Measurements from ENCODE around the gene CTXND2.
"Not testable (repeated sequence)": the region's sequence is repeated elsewhere in the genome, so short reads cannot be mapped to it uniquely, and the experiment has no call there.

CTXND2 gene

DNA sequence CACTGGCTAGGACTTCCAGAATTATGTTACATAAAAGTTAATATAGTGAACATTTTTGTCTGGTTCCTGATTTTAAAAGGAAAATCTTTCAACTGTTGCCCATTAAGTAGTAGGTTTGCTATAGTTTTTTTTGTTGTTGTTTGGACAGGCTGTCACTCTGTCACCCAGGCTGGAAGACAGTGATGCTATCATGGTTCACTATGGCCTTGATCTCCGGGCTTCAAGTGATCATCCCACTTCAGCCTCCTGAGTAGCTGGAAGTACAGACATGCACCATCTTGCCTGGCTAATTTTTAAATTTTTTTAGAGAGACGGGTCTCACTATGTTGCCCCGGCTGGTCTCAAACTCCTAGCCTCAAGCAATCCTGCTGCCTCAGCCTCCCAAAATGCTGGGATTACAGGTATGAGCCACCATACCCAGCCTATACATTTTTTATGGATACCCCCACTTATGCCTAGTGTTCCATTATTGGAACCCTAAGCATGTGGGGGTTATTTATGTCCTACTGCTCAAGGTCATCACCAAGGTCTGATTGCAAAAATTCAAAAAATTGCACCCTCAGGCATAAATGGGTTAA lies 6.5 kb downstream of the CTXND2 start:
- DNase-seq, result no peak

DNA sequence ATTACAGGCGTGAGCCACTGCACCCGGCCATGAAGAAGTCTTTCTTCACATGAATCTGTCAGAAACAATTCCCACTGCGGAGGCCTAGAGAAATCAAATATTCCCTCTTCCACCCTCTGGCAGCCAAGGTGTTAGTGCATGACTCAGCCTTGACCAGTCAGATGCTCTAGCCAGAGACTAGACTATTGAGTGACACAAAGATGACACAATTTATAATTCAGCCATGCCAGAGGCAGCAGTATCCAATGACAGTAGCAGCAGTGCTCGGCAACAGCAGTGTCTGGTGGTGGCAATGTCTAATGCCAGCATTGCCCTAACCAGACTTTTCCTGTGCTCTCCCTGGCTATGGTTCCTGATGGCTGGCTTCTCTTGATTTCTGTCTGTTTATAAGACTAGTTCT lies 8.7 kb downstream of the CTXND2 start:
- DNase-seq, result no peak

DNA sequence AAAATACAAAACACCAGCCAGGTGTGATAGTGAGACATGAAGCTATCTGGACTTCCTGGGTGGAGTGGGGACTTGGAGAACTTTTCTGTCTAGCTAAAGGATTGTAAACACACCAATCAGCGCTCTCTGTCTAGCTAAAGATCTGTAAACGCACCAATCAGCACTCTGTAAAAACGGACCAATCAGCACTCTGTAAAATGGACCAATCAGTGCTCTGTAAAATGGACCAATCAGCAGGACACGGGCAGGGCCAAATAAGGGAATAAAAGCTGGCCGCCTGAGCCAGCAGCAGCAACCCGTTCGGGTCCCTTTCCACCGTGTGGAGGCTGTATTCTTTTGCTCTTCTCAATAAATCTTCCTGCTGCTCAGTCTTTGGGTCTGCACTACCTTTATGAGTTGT lies 12.9 kb downstream of the CTXND2 start:
- not testable (repeated sequence) for DNase-seq

DNA sequence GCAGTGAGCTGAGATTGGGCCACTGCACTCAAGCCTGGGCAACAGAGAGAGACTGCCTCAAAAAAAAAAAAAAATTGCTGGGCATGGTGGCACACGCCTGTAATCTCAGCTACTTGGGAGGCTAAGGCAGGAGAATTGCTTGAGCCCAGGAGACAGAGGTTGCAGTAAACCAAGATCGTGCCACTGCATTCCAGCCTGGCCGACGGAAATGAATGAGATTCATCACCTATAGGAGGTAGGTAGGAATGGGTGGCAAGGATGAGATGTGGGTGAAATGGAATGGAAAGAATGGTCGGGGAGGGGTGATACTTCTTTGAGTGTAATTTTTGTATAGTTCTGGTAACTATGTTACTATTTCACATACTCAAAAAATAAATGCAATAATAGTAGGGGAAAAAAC lies 15.4 kb downstream of the CTXND2 start:
- no peak for DNase-seq

DNA sequence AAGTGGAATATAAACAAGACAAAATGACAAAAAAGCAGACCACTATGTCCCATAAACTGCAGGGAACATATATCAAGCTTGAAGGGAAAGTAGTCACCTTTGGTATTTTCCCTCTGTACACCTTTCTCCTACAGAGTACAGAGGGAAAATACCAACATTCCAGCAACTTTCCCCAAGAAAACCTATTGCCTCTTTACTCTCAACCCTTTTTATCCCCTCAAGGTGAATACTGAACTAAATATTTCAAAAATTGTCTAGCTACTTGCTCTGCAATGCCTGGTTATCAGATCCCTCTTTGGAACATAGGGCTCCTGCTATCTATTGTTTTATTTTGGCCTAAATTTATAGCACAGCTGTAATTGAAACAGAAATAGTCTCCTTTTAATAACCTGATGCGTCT lies 15.8 kb downstream of the CTXND2 start:
- DNase-seq, result no peak

DNA sequence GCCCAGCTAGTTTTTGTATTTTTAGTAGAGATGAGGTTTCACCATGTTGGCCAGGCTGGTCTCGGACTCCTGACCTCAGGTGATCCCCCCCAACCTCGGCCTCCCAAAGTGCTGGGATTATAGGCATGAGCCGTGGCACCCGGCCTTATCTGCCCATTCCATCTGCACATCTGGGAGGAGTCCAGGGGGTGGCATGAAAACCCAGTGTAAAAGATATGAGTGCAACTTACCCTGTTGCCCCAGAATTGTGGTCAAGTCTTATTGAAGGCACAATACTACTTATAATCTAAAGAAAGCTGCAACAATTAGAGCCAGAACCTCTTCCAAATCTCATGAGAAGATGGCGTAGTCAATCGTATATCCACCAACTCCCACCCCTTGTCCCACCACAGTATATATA lies 18.4 kb downstream of the CTXND2 start:
- no peak for DNase-seq

DNA sequence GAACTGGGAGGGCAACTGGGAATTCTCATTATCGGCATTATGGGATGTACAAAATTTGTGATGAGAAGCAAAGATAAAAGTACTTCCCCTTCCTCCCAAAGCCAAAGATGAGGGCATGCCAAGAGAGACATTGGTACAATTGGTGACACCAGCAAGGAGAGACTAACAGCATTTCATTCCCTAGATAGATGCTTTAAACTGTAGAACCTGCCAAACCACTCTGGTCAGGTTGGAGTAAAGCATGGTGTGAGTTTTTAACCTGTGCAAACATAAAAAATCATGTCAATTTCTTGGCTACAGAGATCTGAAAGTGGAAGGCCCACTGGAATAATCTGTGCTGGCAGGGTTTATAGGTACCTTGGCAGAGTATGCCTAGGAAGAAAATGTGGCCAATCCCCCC lies 19.4 kb downstream of the CTXND2 start:
- DNase-seq, result no peak

DNA sequence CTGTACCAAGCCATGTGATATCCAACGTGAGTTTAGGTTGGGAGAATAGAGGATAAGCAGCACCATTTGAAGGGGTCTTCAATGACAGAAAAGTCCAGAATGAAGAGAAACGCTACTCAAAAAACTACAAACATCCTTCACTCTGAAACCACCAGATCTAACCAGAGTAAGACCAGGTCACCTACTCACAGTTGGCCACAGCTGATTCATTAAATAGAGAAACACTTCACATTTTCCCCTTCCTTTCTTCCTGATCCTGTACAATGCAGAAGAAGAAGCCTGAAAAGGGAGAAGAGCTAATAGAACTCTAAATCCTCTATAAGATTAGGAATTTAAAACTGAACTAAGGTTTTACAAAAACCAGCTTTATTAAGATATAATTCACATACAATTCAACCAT lies 19.9 kb downstream of the CTXND2 start:
- DNase-seq, result no peak

DNA sequence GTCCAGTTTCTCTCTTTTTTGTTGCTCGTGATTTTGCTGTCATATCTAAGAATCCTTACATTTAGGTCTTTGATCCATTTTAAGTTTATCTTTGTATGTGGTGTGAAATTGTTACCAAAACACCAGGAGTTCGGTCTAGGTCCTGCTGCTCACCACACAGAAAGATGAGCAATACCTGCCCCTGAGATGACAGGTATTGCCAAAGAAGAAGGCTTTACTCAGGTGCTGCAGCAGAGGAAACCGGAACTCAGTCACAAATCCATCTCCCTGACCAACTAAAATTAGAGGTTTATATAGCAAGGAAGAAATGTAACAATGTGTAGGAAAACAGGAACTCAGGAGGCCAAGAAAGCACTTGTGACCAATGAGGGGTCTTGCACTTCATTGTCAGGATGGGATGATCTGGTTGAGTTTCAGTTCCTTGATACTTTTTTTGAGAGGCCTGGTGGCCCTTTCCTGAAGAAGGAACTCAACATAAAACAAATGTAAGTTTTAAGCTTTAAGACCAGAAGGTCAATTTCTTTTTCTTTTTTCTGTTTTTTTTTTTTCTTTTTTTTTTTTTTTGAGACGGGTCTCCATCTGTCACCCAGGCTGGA lies 22.7 kb downstream of the CTXND2 start:
- DNase-seq, result no peak

DNA sequence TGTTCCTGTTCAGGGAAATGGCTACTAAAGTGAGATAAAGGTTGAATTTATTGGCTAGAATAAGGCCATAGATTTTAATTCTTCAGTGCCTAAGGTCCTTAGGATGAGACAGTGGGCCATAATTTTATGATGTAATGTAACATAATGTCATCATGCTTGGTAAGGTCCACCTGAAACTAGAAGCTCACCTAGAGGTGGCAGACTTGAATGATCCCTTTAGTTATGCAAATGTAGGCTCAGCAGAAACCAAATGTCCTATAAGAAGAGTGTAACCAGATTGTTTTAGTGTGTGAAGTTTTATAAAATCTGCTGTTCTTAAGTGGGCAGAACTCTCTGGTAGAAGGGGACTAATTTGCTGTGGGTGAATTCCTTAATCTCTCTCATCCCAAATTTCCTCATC lies 25.7 kb downstream of the CTXND2 start:
- DNase-seq, result no peak

DNA sequence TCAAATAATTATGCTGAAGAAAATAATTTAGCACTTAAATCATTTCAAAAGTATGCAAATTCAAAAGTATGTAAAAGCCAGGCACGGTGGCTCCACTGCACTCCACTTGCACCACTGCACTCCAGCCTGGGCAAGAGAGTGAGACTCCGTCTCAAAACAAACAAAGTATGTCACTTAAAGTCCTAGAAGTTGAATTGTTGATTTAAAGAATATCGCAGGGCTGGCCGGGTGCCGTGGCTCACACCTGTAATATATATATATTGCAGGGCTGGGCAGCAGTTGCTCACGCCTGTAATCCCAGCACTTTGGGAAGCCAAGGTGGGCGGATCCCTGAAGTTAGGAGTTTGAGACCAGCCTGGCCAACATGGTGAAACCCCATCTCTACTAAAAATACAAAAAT lies 30.5 kb downstream of the CTXND2 start:
- DNase-seq, result no peak

DNA sequence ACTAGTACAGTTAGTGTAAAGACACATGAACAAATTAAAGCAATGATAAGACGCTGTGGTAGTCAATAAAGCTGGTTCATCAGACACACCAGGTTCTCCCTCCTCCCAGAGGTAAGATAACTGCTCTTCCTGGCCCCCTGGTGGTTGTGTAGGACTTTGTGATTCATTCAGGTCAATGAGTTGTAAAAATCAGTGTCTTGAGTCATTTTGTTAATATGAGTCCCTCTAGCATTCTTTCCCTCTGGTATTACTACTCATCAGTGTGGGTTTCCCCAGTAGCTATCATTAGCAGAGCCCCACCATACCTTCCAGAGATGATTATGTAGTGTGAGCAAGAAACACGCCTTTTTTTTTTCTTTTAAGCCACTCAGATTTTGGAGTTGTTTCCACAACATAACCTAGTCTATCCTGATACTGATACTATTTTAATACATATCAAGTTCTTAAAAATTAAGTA lies 35.6 kb downstream of the CTXND2 start:
- DNase-seq, result peak; percentile 89

DNA sequence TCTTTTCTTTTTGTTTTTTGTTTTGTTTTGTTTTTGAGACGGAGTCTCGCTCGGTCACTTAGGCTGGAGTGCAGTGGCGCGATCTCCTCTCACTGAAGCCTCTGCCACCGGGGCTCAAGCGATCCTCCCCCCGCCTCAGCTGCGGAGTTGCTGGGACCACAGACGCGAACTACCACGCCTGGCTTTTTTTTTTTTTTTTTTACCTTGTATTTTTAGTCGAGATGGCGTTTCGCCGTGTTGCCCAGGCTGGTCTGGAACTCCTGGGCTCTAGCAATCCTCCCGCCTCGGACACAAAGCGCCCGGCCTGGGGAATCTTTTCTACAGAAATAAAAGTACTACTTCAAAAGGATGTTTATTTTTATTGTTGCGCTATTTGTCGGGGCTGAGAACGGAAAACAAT lies 38.1 kb downstream of the CTXND2 start:
- DNase-seq, result no peak

DNA sequence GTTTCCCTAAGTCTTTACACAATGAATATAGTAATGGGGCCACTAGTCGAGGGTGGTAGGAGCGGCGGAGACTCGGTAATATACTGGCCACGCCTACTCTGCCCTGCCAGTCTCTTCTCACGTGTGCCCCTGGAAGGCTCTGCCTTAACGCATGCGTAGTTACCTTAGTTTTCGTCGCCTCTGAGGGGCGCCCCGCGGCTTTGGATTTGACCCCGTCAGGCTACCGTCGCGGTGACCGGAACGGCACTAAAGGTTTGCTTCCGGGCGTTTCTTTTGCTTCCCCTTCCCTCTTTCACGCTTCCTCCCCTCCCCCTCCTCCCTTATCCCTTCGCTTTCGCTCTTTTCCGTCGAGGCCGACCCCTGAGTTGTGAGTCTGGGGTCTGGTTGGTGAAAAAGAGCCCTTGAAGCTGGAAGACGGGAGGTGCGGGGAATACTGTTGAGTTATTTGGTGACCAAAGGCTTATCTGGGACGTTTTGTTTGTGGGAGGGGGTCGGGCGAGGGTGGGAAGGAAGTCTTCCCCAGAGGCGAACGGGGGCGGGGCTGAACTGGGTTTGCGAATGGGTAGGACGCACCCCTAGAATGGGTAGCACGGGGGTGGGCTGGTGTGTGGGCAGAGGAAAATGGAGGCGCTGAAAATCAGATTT lies 39.3 kb downstream of the CTXND2 start, which contains the start of gene SETDB1:
Gene SETDB1 (plus strand): TSS at position 267 of the 645 bp plus-strand sequence. CDS start 1,352 bp downstream, outside the sequence.
- peak; percentile 97 for DNase-seq

DNA sequence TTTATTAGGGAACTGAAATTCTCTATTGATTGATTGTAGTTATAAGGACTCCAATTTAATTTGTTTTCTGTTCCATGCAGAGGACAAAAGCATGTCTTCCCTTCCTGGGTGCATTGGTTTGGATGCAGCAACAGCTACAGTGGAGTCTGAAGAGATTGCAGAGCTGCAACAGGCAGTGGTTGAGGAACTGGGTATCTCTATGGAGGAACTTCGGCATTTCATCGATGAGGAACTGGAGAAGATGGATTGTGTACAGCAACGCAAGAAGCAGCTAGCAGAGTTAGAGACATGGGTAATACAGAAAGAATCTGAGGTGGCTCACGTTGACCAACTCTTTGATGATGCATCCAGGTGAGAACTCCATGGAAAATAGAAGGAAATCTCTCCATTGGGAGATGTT lies 40.7 kb downstream of the CTXND2 start:
- no peak for DNase-seq

DNA sequence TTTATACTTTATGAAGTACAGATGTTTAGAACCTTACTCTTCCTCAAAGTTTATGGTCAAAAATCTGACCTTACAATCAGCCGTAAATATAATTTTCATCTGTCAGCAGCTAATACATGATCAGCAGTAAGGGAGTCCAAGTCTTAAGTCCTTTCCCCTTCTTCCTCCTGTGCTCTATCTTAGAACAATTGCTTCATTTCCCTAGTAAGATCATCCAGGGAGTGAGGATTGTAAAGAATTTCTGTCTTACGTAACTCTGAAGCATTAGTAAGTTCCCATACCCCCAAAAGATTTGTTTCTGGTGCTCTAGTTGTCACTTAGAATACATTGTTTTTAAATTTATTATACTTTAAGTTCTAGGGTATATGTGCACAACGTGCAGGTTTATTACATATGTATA lies 41.4 kb downstream of the CTXND2 start:
- DNase-seq, result no peak

DNA sequence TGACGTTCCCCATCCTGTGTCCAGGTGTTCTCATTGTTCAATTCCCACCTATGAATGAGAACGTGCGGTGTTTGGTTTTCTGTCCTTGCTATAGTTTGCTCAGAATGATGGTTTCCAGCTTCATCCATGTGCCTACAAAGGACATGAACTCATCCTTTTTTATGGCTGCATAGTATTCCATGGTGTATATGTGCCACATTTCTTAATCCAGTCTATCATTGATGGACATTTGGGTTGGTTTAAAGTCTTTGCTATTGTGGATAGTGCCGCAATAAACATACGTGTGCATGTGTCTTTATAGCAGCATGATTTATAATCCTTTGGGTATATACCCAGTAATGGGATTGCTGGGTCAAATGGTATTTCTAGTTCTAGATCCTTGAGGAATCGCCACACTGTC lies 41.8 kb downstream of the CTXND2 start:
- DNase-seq, result not testable (repeated sequence)

DNA sequence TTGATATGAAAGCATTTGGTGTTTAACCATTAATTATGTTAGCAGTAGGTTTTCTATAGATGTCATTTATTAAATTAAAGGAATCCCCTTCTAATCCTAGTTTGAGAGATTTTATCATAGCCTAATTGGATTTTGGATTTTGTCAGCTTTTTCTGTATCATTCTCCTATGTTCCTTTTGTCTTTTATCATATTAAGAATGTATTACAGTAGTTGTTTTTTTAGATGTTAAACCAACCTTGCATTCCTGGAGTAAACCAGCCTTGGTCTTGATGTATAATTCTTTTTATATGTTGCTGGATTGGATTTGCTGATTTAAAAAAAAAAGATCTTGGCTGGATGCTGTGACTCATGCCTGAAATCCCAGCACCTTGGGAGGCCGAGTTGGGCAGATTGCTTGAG lies 44.8 kb downstream of the CTXND2 start:
- DNase-seq, result peak; percentile 25

DNA sequence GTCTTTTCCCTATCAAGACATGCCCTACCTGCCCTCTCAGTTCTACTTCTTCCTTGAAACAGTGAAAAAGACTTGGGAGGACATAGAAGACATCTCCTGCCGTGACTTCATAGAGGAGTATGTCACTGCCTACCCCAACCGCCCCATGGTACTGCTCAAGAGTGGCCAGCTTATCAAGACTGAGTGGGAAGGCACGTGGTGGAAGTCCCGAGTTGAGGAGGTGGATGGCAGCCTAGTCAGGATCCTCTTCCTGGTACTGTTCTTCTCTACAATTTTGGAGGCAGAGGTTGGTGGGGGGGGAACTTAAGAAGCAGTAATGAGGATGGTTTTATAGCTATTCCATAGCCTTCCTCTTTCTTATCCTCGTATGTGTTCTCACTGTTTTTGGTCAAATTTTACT lies 57.9 kb downstream of the CTXND2 start:
- no peak for DNase-seq

DNA sequence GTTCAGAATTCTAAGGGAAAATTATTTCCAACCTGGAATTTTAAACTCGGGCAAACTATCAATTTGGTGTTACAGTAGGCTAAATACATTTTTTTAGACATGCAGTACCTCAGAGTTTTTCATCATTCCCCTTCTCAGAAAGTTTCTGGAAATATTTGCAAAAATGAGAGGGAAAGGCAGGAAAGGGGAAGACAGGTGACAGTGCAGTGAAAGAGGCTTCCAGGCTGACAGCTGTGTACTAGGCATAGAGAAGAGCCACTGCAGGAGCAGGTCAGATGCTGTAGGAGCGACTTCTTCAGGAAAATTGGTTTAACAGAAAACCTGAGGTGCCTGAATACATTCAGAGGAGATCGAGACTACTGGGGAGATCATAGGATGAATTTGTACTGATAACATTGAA lies 67.8 kb downstream of the CTXND2 start:
- no peak for DNase-seq

DNA sequence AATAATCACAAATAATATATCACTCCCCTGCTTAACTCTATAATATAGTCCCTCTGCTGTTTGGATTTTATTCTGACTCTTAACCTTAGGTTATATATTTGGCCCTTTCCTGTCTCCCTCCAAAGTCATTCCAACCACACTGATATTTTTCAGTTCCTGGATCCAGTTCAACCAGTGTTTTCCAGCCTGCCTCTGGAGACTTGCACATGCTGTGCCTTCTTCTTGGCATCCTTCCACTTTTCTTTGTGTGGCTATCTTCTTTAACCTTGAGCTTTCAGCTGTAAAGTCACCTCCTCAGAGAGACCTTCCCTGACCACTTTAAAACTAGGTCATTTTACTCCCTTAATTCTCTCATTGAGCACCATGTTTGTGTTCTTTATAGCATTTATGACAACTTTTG lies 68.3 kb downstream of the CTXND2 start:
- DNase-seq, result no peak

DNA sequence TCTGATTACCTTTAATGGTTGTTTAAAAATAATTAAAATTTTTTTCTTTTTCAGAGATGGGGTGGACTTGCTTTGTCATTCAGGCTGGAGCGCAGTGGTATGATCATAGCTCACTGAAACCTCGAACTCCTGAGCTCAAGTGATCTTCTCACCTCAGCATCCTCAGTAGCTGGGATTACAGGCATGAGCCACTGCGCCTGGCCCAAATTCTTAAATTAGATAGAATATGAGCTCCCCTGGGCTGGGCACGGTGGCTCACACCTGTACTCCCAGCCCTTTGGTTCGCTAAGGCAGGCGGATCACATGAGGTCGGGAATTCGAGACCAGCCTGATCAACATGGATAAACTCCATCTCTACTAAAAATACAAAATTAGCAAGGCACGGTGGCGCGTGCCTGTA lies 70.7 kb downstream of the CTXND2 start:
- no peak for DNase-seq

DNA sequence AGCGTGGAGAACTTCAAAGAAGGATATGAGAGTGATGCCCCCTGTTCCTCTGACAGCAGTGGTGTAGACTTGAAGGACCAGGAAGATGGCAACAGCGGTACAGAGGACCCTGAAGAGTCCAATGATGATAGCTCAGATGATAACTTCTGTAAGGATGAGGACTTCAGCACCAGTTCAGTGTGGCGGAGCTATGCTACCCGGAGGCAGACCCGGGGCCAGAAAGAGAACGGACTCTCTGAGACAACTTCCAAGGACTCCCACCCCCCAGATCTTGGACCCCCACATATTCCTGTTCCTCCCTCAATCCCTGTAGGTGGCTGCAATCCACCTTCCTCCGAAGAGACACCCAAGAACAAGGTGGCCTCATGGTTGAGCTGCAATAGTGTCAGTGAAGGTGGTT lies 73.7 kb downstream of the CTXND2 start:
- DNase-seq, result no peak

DNA sequence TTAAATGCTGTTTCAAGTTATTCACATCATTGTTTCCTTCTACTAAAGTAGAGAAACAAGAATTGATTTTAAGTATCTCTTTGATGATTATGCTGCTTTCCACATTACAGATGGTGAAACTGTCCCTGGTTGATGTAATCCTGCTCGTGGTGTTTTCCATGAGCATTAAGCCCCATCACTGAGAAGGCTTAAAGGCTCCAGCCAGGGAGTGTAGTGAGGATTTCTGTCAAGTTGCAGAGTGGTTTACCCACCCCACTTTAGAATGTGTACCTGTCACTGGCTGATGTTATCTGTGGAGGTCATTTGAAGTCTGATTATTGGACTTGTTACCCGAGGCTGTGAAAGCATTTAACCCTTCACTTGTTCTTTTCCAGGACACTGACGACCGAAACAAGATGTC lies 74.8 kb downstream of the CTXND2 start:
- no peak for DNase-seq
